ENCODE data around the gene THAP12. TPM values are rescaled to one million over a fixed set of nuclear protein-coding genes. Genes with fewer than 3 reads are reported as not detected.

The THAP12 gene
- total and polyA plus RNA-seq, 2 donors (not counting 3 experiments of a cell fraction or from before 2014, with no cell fraction given), result 12.2 to 36.7 TPM

GRCh38 chr11:76313913-76314740 is 66.8 kb downstream of the THAP12 start:
- TF ChIP-seq GATA2 (IDR thresholded peaks at IDR 0.05; ENCODE audit: insufficient read depth, insufficient read length, low read depth, low read length) (no peak), EZH2 (IDR thresholded peaks at IDR 0.05; ENCODE audit: borderline replicate concordance, low read depth, low read length, severe bottlenecking) (no peak)
- Histone ChIP-seq H3K27ac (ENCODE audit: insufficient read depth, low read depth, low read length) (no peak overlapping the region), H3K9me1 (replicated peaks; ENCODE audit: control insufficient read depth, extremely low read depth, insufficient read depth, low read length) (no peaks in the 10 kb centered on the region), H3K9ac (replicated peaks; ENCODE audit: extremely low read depth, insufficient read depth, low read length) (no peak overlapping the region), H2AFZ (ENCODE audit: low read depth, low read length) (no peak overlapping the region), H4K20me1 (replicated peaks; ENCODE audit: control insufficient read depth, extremely low read depth, insufficient read depth, low read length) (no peaks in the 10 kb centered on the region), H3K27me3 (ENCODE audit: control insufficient read depth in 2 of 2, insufficient read depth in 2 of 2, low read length in 2 of 2) (peaks cover 0 to 5% of the 10 kb centered on the region in 2 experiments), H3K79me2 (ENCODE audit: control insufficient read depth, insufficient read depth, low read length) (no peaks in the 10 kb centered on the region), H3K4me1 (ENCODE audit: control insufficient read depth, extremely low read depth, insufficient read depth, low read length) (no peaks in the 10 kb centered on the region), H3K9me3 (replicated peaks; ENCODE audit: control insufficient read depth, insufficient read depth, low read length) (no peaks in the 10 kb centered on the region), H3K4me2 (ENCODE audit: insufficient read depth, low read length) (no peak overlapping the region), H3K36me3 (ENCODE audit: control insufficient read depth in 2 of 2, extremely low read depth in 1 of 2, insufficient read depth in 2 of 2, low read length in 2 of 2) (no peaks in the 10 kb centered on the region), H3K4me3 (replicated peaks in 1 of 3; ENCODE audit: insufficient read depth in 1 of 3, low read depth in 1 of 3, low read length in 3 of 3) (no peak overlapping the region)
- FAIRE-seq (no peak), DNase-seq (ENCODE audit: low read depth, low spot score) (no peak)
- dilution Hi-C loops (cut with MboI; ENCODE audit: extremely low pct_ligation_motif_present, low sequenced_read_pairs) (no loop called here), intact Hi-C loops (cut with micrococcal nuclease) (no loop called here)
- ChIA-PET CTCF (interaction anchor here (0.8 to 19.5 kb wide), 4 partner anchors 9 to 162 kb away, joined by 4 to 321 read pairs (median 4); partner anchors contain the start of gene WNT11), POLR2A (no interaction called here)
- BruUV-seq (replicated peaks), result no TSS peak

GRCh38 chr11:76313271-76313670 is 67.7 kb downstream of the THAP12 start:
- H3K79me2 ChIP-seq (ENCODE audit: control insufficient read depth, insufficient read depth, low read length), result no peaks in the 10 kb centered on the region
- H3K4me2 ChIP-seq (ENCODE audit: insufficient read depth, low read length), result no peak overlapping the region
- H2AFZ ChIP-seq (ENCODE audit: low read depth, low read length), result no peak overlapping the region
- BruUV-seq (replicated peaks), result no TSS peak
- H3K9me3 ChIP-seq (replicated peaks; ENCODE audit: control insufficient read depth, insufficient read depth, low read length), result no peaks in the 10 kb centered on the region
- peaks cover 0 to 5% of the 10 kb centered on the region in 2 experiments for H3K27me3 ChIP-seq (ENCODE audit: control insufficient read depth in 2 of 2, insufficient read depth in 2 of 2, low read length in 2 of 2)
- H3K27ac ChIP-seq (ENCODE audit: insufficient read depth, low read depth, low read length), result no peak overlapping the region
- DNase-seq (ENCODE audit: low read depth, low spot score) (no peak), FAIRE-seq (no peak)
- TF ChIP-seq GATA2 (IDR thresholded peaks at IDR 0.05; ENCODE audit: insufficient read depth, insufficient read length, low read depth, low read length) (no peak), POLR2A (IDR thresholded peaks at IDR 0.05; ENCODE audit: low read depth, low read length) (no peak), POLR2AphosphoS5 (IDR thresholded peaks at IDR 0.05; ENCODE audit: insufficient read depth, low read depth, low read length) (no peak), MAX (IDR thresholded peaks at IDR 0.05; ENCODE audit: insufficient read depth, insufficient read length) (no peak), FOS (IDR thresholded peaks at IDR 0.05; ENCODE audit: borderline replicate concordance, insufficient read depth, low read length) (no peak), MYC (IDR thresholded peaks at IDR 0.05; ENCODE audit: low read depth, low read length) (no peak), CTCF (IDR thresholded peaks at IDR 0.05; ENCODE audit: extremely low read depth in 1 of 2, insufficient read depth in 1 of 2, low read depth in 1 of 2, low read length in 2 of 2) (no peak), JUN (IDR thresholded peaks at IDR 0.05; ENCODE audit: borderline replicate concordance, insufficient read depth, insufficient read length, low read depth) (no peak), EZH2 (IDR thresholded peaks at IDR 0.05; ENCODE audit: borderline replicate concordance, low read depth, low read length, severe bottlenecking) (no peak)
- H3K4me3 ChIP-seq (replicated peaks in 1 of 3; ENCODE audit: insufficient read depth in 1 of 3, low read depth in 1 of 3, low read length in 3 of 3), result no peak overlapping the region
- ChIA-PET POLR2A (no interaction called here), CTCF (interaction anchor here (1.5 to 19.5 kb wide), 3 partner anchors 10 to 104 kb away, joined by 4 to 321 read pairs (median 4); partner anchors contain the start of gene WNT11)
- no peaks in the 10 kb centered on the region for H3K36me3 ChIP-seq (ENCODE audit: control insufficient read depth in 2 of 2, extremely low read depth in 1 of 2, insufficient read depth in 2 of 2, low read length in 2 of 2)
- intact Hi-C loops (cut with micrococcal nuclease) (no loop called here), dilution Hi-C loops (cut with MboI; ENCODE audit: extremely low pct_ligation_motif_present, low sequenced_read_pairs) (no loop called here)
- no peak overlapping the region for H3K9ac ChIP-seq (replicated peaks; ENCODE audit: extremely low read depth, insufficient read depth, low read length)
- no peaks in the 10 kb centered on the region for H3K9me1 ChIP-seq (replicated peaks; ENCODE audit: control insufficient read depth, extremely low read depth, insufficient read depth, low read length)
- H3K4me1 ChIP-seq (ENCODE audit: control insufficient read depth, extremely low read depth, insufficient read depth, low read length), result no peaks in the 10 kb centered on the region
- H4K20me1 ChIP-seq (replicated peaks; ENCODE audit: control insufficient read depth, extremely low read depth, insufficient read depth, low read length), result no peaks in the 10 kb centered on the region

Data from endothelial cell of umbilical vein (primary cell).